ENCODE results near the gene CRY1. TPM values are rescaled to one million over a fixed set of nuclear protein-coding genes. Genes with fewer than 3 reads are reported as not detected.

CRY1 gene
- 49.4 TPM for total RNA-seq

DNA sequence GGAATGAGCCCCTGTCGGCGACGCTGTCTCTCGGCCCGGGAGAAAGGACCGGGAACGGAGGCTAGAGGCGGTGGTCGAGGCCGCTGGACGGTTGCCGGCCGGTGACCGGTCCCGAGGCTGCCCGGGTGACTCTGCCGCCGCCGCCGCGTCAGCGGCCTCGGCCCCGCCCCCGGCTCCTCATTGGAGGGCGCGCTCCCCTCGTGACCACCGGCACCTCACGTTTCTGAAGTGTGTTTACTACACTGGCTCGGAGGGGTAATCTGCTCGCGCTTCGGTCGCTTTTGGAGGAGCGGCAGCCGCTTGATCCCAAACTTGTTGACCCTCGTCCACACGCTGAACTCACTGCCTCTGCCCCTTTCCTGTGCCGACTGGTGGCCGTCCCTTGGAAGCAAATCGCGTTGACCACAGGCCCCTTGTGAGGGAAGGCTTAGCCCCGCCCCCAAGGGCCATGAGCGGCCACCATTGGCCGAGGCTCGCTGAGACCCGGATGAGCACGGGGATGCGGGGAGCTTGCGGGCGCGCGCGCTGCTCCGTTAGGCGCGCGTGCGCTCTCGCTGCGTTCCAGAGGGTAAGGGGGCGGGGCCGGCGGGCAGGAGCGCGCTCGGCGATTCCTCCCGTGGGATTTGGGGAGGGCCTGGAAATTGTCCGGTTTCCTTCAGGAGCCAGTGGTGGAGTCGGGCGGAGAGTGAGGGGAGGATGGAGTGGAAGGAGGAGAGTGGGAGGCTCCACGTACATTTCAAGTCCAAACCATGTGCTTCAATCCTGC is at the start of gene CRY1:
Gene CRY1 (minus strand): TSS at position 133 of the 766 bp plus-strand sequence. CDS start 588 bp downstream, outside the sequence.

DNA sequence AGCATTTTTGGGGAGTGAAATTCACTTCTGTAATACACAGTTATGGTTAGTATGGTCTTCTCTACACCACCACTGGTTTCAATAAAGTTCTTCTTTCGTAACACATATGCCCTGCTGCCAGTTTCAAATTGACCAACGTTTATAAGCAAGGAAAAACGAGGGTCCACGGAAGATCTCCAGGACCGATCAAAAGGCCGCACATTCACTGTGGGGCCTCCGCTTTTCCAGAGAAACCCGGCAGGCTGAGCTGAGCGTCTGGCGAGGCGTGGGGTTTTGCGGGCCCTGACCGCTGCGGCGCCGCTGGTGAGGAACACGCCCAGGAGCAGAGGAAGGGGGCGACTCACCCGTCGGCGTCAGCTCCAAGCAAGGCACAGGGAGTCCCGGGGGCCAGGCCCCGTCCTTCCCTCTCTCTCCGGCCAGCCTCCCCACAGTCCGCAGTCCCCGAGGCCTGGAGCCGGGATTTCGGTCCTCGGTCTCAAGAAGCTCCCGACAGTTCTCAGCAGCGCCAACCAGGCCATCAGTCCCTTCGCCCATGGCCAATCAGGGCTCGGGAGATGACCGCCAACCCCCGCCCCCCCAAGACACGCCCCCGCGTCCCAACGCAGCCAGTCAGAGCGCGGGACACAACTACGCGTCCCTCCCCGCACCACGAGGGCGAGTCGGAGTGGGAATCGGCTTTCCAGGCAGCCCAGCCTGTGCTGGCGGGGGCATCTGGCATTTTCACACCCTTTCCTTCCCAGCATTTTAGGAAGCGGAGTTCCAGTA is 106.5 kb downstream of the CRY1 start, which contains the start of gene MTERF2:
Gene MTERF2 (minus strand): TSS at position 522 of the 765 bp plus-strand sequence. CDS start 8,432 bp downstream, outside the sequence.

DNA sequence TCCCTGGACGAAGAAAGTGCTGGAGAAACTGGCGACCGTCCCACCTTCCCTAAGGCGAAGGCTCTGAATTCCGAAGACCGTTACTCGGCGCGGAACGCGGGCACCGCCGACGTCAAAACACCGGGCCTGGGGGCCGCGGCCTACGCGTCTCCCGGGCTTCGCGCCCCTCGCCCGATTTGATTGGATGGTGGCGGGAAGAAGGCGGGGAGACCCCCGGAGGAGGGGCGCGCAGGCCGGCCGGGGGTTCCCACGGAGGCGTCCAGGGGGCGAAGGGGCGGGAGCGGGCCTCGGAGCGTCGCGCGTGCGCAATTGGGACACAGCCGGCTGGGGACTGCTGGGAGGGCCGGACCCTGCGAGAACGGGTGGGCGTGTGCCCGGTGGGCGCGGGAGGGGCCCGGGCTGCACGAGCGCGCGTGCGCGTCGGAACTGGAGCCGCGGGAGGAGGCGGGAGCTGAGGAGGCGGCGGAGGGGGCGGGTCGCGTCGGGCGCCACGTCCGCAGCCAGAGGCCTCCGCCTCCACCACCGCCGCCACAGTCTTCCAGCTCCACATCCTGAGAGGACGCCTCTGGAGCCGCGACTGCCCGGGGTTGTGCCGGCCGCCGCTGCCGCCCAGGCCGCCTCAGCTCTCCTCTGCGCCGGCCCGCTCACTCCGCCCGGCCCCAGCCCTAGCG is 137.8 kb downstream of the CRY1 start, which contains the start of gene TMEM263:
Gene TMEM263 (plus strand): TSS at position 531 of the 671 bp plus-strand sequence. CDS start 11,210 bp downstream, outside the sequence.

Other genes with a start within 250 kb of the CRY1 start
- gene TMEM263, start 137.6 kb downstream of the CRY1 start, total RNA-seq = 50.7 TPM
- 24.0 TPM for gene MTERF2, start 106.4 kb downstream of the CRY1 start, total RNA-seq